ENCODE results near the gene GLE1. TPM values are rescaled to one million over a fixed set of nuclear protein-coding genes. Genes with fewer than 3 reads are reported as not detected.

GLE1 gene
- total RNA-seq, 2 donors from 2014 or later = 15.6 to 21.7 TPM

DNA sequence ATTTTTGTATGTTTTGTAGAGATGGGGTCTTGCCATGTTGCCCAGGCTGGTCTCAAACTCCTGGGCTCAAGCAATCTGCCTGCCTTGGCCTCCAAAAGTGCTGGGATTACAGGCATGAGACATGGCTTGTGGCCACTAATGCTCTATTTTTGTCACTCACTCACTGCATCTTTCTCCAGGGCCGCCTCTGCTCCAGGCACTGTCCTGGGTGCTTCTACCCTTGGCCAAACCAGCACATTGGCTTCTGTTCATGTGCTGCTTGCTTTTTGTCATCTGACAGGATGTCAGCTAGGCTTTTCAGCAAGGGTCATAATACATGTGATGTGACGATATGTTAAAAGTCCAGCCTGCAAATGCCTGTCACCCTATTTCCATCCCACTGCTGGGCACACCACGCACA, 45.5 kb upstream of the GLE1 start:
- Histone ChIP-seq H3K27ac (no peak overlapping the region), H3K4me1 (ENCODE audit: control insufficient read depth in 1 of 2, low read depth in 2 of 2) (peaks cover 7 to 8% of the 10 kb centered on the region in 2 donors), H3K9me3 (no peaks in the 10 kb centered on the region), H3K27me3 (replicated peaks; ENCODE audit: insufficient read depth) (no peaks in the 10 kb centered on the region), H3K4me3 (no peak overlapping the region), H3K36me3 (peaks cover 26% of the 10 kb centered on the region)
- DNase-seq (ENCODE audit: low spot score) (no peak), ATAC-seq (ENCODE audit: insufficient number of reproducible peaks, low FRiP score, low read depth) (no peak)
- TF ChIP-seq, protein P1, sequence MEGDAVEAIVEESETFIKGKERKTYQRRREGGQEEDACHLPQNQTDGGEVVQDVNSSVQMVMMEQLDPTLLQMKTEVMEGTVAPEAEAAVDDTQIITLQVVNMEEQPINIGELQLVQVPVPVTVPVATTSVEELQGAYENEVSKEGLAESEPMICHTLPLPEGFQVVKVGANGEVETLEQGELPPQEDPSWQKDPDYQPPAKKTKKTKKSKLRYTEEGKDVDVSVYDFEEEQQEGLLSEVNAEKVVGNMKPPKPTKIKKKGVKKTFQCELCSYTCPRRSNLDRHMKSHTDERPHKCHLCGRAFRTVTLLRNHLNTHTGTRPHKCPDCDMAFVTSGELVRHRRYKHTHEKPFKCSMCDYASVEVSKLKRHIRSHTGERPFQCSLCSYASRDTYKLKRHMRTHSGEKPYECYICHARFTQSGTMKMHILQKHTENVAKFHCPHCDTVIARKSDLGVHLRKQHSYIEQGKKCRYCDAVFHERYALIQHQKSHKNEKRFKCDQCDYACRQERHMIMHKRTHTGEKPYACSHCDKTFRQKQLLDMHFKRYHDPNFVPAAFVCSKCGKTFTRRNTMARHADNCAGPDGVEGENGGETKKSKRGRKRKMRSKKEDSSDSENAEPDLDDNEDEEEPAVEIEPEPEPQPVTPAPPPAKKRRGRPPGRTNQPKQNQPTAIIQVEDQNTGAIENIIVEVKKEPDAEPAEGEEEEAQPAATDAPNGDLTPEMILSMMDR (IDR thresholded peaks at IDR 0.05) = no peak

DNA sequence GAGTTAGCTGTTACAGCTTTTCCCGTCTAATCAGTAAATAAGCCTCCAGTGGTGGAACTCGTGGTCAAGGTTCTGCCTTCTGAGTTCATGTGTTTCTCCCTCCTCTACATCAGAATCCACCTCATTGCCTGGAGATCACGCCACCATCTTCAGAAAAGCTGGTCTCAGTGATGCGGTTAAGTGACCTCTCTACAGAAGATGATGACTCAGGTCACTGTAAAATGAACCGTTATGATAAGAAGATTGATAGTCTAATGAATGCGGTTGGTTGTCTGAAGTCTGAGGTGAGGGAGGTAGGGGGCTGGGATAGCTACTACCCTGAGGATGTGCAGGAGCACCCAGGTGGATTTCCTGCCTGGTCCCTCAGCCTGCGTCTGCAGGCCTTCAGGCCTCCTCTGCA, 35.4 kb upstream of the GLE1 start:
- ATAC-seq (ENCODE audit: insufficient number of reproducible peaks, low FRiP score, low read depth) = no peak
- TF ChIP-seq, protein P1 (IDR thresholded peaks at IDR 0.05) = no peak
- Histone ChIP-seq H3K9me3 (no peaks in the 10 kb centered on the region), H3K36me3 (peaks cover 23% of the 10 kb centered on the region), H3K27me3 (replicated peaks; ENCODE audit: insufficient read depth) (no peaks in the 10 kb centered on the region), H3K27ac (no peak overlapping the region), H3K4me1 (ENCODE audit: control insufficient read depth in 1 of 2, low read depth in 2 of 2) (no peaks in the 10 kb centered on the region), H3K4me3 (no peak overlapping the region)
- no peak for DNase-seq (ENCODE audit: low spot score)

DNA sequence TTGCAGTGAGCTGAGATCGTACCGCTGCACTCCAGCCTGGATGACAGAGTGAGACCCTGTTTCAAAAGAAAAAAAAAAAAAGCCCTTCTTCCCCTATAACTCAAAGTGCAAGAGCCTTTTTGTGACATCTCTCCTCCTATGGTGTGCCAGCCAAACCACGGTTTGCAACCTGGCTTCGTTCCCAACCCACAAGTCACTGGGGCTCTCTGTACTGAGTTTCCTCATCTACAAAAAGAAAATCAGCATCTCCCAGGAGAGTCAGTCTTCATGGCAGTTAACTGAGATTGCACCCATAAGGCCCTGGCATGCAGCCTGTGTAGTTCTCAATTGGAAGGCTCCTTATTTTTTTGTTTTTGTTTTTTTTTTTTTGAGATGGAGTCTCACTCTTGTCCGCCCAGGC, 34.0 kb upstream of the GLE1 start:
- no peaks in the 10 kb centered on the region for H3K4me1 ChIP-seq (ENCODE audit: control insufficient read depth in 1 of 2, low read depth in 2 of 2)
- DNase-seq (ENCODE audit: low spot score) (no peak), ATAC-seq (ENCODE audit: insufficient number of reproducible peaks, low FRiP score, low read depth) (no peak)
- H3K27me3 ChIP-seq (replicated peaks; ENCODE audit: insufficient read depth) = no peaks in the 10 kb centered on the region
- H3K36me3 ChIP-seq = peaks cover 21% of the 10 kb centered on the region
- H3K4me3 ChIP-seq = no peak overlapping the region
- no peaks in the 10 kb centered on the region for H3K9me3 ChIP-seq
- TF ChIP-seq, protein P1 (IDR thresholded peaks at IDR 0.05) = no peak
- no peak overlapping the region for H3K27ac ChIP-seq

DNA sequence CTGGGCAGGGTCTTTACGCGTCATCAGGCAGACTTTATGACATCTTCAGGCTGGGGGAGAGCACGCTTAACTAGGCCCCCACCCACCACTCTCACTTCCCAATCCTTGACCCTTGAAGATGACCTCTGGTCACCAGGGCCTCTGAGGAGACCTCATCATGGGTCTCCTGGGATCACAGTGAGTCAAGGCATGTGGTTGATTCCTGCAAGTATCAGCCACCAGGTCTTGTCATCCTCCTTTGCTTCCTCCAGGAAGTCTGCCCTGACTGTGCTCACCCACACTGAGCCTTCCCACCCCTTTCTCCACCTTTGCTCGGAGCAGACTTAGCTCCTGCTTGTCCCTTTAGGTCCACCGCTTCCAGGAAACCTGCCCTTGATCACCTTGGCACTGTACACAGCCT, 31.4 kb upstream of the GLE1 start:
- TF ChIP-seq, protein P1 (IDR thresholded peaks at IDR 0.05) = no peak
- no peak for ATAC-seq (ENCODE audit: insufficient number of reproducible peaks, low FRiP score, low read depth)
- DNase-seq (ENCODE audit: low spot score) = no peak

DNA sequence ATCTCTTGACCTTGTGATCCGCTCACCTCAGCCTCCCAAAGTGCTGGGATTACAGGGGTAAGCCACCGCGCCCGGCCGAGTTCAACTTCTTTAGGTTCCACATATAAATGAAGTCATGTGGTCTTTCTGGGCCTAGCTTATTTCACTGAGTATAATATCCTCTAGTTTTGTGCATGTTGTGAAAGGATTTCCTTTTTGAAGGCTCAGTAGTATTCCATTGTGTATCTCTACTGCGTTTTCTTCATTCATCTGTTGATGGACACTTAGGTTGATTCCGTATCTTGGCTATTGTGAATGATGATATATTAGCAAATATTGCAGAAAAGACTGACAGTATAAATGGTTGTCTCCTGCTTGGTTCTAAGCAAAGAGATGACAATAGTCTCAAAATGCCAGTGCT, 28.7 kb upstream of the GLE1 start:
- ATAC-seq (ENCODE audit: insufficient number of reproducible peaks, low FRiP score, low read depth) (no peak), DNase-seq (ENCODE audit: low spot score) (no peak)
- no peaks in the 10 kb centered on the region for H3K27me3 ChIP-seq (replicated peaks; ENCODE audit: insufficient read depth)
- no peaks in the 10 kb centered on the region for H3K9me3 ChIP-seq
- no peak overlapping the region for H3K4me3 ChIP-seq
- TF ChIP-seq, protein P1 (IDR thresholded peaks at IDR 0.05) = no peak
- H3K4me1 ChIP-seq (ENCODE audit: control insufficient read depth in 1 of 2, low read depth in 2 of 2) = no peaks in the 10 kb centered on the region
- H3K27ac ChIP-seq = no peak overlapping the region
- peaks cover 17% of the 10 kb centered on the region for H3K36me3 ChIP-seq

More for the DNA sequence above, 31.4 kb upstream of the GLE1 start:
- H3K4me3 ChIP-seq = no peak overlapping the region
- H3K9me3 ChIP-seq = no peaks in the 10 kb centered on the region
- no peak overlapping the region for H3K27ac ChIP-seq
- no peaks in the 10 kb centered on the region for H3K27me3 ChIP-seq (replicated peaks; ENCODE audit: insufficient read depth)
- H3K4me1 ChIP-seq (ENCODE audit: control insufficient read depth in 1 of 2, low read depth in 2 of 2) = no peaks in the 10 kb centered on the region
- H3K36me3 ChIP-seq = peaks cover 20% of the 10 kb centered on the region

Measured in thoracic aorta (tissue), 2 donors.